ENCODE data around the gene BCAS3. TPM values are rescaled to one million over a fixed set of nuclear protein-coding genes. Genes with fewer than 3 reads are reported as not detected.
A peak's percentile ranks its signal among the peaks of the same experiment; 100 is the strongest.

The BCAS3 gene
- total RNA-seq, 2 experiments from 2014 or later: 20.1 to 31.8 TPM

DNA sequence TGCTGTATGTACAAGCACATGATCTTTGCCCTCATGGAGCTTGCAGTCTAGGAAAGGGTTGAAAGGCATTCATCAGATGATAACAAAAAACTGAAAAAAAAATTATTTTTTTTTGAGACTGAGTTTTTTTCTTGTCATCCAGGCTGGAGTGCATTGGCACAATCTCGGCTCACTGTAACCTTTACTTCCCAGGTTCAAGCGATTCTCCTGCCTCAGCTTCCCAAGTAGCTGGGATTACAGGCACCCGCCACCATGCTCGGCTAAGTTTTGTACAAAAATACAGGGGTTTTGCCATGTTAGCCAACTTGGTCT, 38.7 kb upstream of the BCAS3 start:
- H3K4me1 Mint-ChIP-seq (ENCODE audit: low read depth): peaks cover 12% of the 10 kb centered on the region

DNA sequence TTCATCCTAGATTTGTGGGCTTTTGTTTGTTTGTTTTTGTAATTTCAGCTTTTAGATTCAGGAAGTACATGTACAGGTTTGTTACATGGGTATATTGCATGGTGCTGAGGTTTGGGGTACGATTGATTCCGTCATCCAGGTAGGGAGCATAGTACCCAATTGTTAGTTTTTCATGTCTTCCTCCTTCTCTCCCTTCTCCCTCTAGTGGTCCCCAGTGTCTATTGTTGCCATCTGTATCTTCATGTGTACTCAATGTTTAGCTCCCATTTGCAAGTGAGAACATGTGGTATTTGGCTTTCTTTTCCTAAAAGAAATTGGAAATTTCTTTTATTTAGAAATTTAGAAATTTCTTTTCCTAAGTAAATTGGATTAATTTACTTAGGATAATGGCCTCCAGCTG, 37.1 kb upstream of the BCAS3 start:
- no peak overlapping the region for H3K4me3 Mint-ChIP-seq
- intact Hi-C loops (cut with DNase I, micrococcal nuclease): no loop called here
- H3K4me1 Mint-ChIP-seq (ENCODE audit: low read depth): peaks cover 12% of the 10 kb centered on the region
- Histone ChIP-seq H3K4me1 (ENCODE audit: insufficient read depth, low read length) (no peaks in the 10 kb centered on the region), H3K27ac (ENCODE audit: low read depth in 1 of 2, low read length in 2 of 2) (no peak overlapping the region), H3K4me3 (ENCODE audit: low read length) (no peak overlapping the region), H3K9me3 (ENCODE audit: control insufficient read depth in 1 of 2, insufficient read depth in 1 of 2, low read length in 2 of 2) (no peaks in the 10 kb centered on the region), H3K27me3 (ENCODE audit: control insufficient read depth in 1 of 2, insufficient read depth in 2 of 2, low read length in 2 of 2) (no peaks in the 10 kb centered on the region), H3K36me3 (ENCODE audit: insufficient read depth, low read length) (peaks cover 12% of the 10 kb centered on the region)
- peak in 1 of 14 experiments; percentile 5 for DNase-seq
- TF ChIP-seq, protein P1, sequence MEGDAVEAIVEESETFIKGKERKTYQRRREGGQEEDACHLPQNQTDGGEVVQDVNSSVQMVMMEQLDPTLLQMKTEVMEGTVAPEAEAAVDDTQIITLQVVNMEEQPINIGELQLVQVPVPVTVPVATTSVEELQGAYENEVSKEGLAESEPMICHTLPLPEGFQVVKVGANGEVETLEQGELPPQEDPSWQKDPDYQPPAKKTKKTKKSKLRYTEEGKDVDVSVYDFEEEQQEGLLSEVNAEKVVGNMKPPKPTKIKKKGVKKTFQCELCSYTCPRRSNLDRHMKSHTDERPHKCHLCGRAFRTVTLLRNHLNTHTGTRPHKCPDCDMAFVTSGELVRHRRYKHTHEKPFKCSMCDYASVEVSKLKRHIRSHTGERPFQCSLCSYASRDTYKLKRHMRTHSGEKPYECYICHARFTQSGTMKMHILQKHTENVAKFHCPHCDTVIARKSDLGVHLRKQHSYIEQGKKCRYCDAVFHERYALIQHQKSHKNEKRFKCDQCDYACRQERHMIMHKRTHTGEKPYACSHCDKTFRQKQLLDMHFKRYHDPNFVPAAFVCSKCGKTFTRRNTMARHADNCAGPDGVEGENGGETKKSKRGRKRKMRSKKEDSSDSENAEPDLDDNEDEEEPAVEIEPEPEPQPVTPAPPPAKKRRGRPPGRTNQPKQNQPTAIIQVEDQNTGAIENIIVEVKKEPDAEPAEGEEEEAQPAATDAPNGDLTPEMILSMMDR (IDR thresholded peaks at IDR 0.05): no peak
- H3K27me3 Mint-ChIP-seq: no peaks in the 10 kb centered on the region
- peaks cover 48% of the 10 kb centered on the region for H3K36me3 Mint-ChIP-seq (ENCODE audit: low read depth)
- ChIA-PET CTCF (interaction anchor here (0.6 to 1.8 kb wide), 5 partner anchors 10 to 71 kb away, joined by 3 to 7 read pairs (median 3); no protein-coding TSS in a partner anchor), POLR2A (interaction anchor here (0.7 to 0.8 kb wide), 2 partner anchors 48 to 49 kb away, joined by 3 to 4 read pairs; no protein-coding TSS in a partner anchor)
- no peaks in the 10 kb centered on the region for H3K9me3 Mint-ChIP-seq
- ATAC-seq (ENCODE audit: poor library complexity): no peak
- no peak overlapping the region for H3K27ac Mint-ChIP-seq

More for the DNA sequence above, 38.7 kb upstream of the BCAS3 start:
- H3K4me1 ChIP-seq (ENCODE audit: insufficient read depth, low read length): no peaks in the 10 kb centered on the region
- no peak for ATAC-seq (ENCODE audit: poor library complexity)
- ChIA-PET POLR2A (interaction anchor here (1.0 kb wide), 1 partner anchor 1224 kb away, joined by 3 read pairs; no protein-coding TSS in a partner anchor), CTCF (interaction anchor here (0.7 to 2.2 kb wide), 6 partner anchors 9 to 251 kb away, joined by 3 to 5 read pairs (median 3); no protein-coding TSS in a partner anchor)
- no peak for DNase-seq
- H3K27me3 ChIP-seq (ENCODE audit: control insufficient read depth in 1 of 2, insufficient read depth in 2 of 2, low read length in 2 of 2): no peaks in the 10 kb centered on the region
- Mint-ChIP-seq H3K27me3 (no peaks in the 10 kb centered on the region), H3K4me3 (no peak overlapping the region), H3K36me3 (ENCODE audit: low read depth) (peaks cover 60% of the 10 kb centered on the region), H3K27ac (no peak overlapping the region), H3K9me3 (no peaks in the 10 kb centered on the region)
- no peak overlapping the region for H3K4me3 ChIP-seq (ENCODE audit: low read length)
- TF ChIP-seq, protein P1 (IDR thresholded peaks at IDR 0.05): no peak
- H3K27ac ChIP-seq (ENCODE audit: low read depth in 1 of 2, low read length in 2 of 2): no peak overlapping the region
- intact Hi-C loops (cut with DNase I, micrococcal nuclease): loop anchor here in 1 of 2 experiments (5.0 to 10.0 kb wide), 2 partner anchors 37 to 174 kb away; partner anchors contain the start of gene PPM1D
- no peaks in the 10 kb centered on the region for H3K9me3 ChIP-seq (ENCODE audit: control insufficient read depth in 1 of 2, insufficient read depth in 1 of 2, low read length in 2 of 2)
- peaks cover 13% of the 10 kb centered on the region for H3K36me3 ChIP-seq (ENCODE audit: insufficient read depth, low read length)

DNA sequence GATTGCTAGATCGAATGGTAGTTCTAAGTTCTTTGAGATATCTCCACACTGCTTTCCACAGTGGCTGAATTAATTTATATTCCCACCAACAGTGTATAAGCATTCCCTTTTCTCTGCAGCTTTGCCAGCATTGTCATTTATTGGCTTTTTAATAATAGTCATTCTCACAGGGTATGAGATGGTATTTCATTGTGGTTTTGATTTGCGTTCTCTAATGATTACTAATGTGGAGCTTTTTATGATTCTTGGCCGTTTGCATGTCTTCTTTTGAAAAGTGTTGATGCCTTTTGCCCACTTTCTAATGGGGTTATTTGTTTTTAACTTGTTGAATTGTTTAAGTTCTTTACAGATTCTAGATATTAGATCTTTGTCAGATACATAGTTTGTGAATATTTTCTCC, 36.5 kb upstream of the BCAS3 start:
- Mint-ChIP-seq H3K4me1 (ENCODE audit: low read depth) (peaks cover 16% of the 10 kb centered on the region), H3K36me3 (ENCODE audit: low read depth) (peaks cover 42% of the 10 kb centered on the region), H3K4me3 (no peak overlapping the region), H3K27me3 (no peaks in the 10 kb centered on the region), H3K9me3 (no peaks in the 10 kb centered on the region), H3K27ac (no peak overlapping the region)
- no peaks in the 10 kb centered on the region for H3K9me3 ChIP-seq (ENCODE audit: control insufficient read depth in 1 of 2, insufficient read depth in 1 of 2, low read length in 2 of 2)
- no peaks in the 10 kb centered on the region for H3K27me3 ChIP-seq (ENCODE audit: control insufficient read depth in 1 of 2, insufficient read depth in 2 of 2, low read length in 2 of 2)
- CTCF ChIA-PET: interaction anchor here (0.6 to 1.8 kb wide), 6 partner anchors 11 to 147 kb away, joined by 3 to 7 read pairs (median 3); no protein-coding TSS in a partner anchor
- no peak overlapping the region for H3K4me3 ChIP-seq (ENCODE audit: low read length)
- H3K27ac ChIP-seq (ENCODE audit: low read depth in 1 of 2, low read length in 2 of 2): no peak overlapping the region
- intact Hi-C loops (cut with DNase I, micrococcal nuclease): no loop called here
- H3K4me1 ChIP-seq (ENCODE audit: insufficient read depth, low read length): no peaks in the 10 kb centered on the region
- DNase-seq: no peak
- POLR2A ChIA-PET: no interaction called here
- ATAC-seq (ENCODE audit: poor library complexity): no peak
- TF ChIP-seq, protein P1 (IDR thresholded peaks at IDR 0.05): no peak
- peaks cover 12% of the 10 kb centered on the region for H3K36me3 ChIP-seq (ENCODE audit: insufficient read depth, low read length)
